ENCODE data around the gene MACROD1.
"Not testable (repeated sequence)": the region's sequence is repeated elsewhere in the genome, so short reads cannot be mapped to it uniquely, and the experiment has no call there.

Gene MACROD1

DNA sequence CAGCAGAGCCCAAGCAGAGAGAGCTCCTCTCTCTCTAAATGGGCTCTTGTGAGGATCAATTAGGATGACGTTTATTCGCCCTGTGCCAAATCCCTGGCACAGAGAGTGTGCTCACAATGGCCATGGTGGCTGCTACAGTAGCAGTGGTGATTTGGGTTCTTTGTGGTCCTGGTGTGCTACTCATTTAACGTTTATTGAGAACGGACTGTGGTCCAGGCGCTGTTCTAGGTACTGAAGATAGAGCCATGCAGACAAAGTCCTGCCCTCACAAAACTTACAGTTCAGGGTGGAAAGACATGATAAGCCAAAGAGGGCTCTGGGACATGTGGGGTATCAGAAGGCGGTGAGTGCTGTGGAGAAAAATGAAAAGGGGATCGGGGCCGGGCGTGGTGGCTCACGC is 174.4 kb downstream of the MACROD1 start:
- H3K27me3 Mint-ChIP-seq, result no peaks in the 10 kb centered on the region
- peaks cover 76% of the 10 kb centered on the region for H3K36me3 Mint-ChIP-seq
- H3K9me3 Mint-ChIP-seq, result no peaks in the 10 kb centered on the region
- ATAC-seq, result no peak
- peak overlapping the region; percentile 46 for H3K27ac Mint-ChIP-seq
- no peak overlapping the region for H3K4me3 Mint-ChIP-seq
- H3K4me1 Mint-ChIP-seq, result peaks cover 35% of the 10 kb centered on the region

DNA sequence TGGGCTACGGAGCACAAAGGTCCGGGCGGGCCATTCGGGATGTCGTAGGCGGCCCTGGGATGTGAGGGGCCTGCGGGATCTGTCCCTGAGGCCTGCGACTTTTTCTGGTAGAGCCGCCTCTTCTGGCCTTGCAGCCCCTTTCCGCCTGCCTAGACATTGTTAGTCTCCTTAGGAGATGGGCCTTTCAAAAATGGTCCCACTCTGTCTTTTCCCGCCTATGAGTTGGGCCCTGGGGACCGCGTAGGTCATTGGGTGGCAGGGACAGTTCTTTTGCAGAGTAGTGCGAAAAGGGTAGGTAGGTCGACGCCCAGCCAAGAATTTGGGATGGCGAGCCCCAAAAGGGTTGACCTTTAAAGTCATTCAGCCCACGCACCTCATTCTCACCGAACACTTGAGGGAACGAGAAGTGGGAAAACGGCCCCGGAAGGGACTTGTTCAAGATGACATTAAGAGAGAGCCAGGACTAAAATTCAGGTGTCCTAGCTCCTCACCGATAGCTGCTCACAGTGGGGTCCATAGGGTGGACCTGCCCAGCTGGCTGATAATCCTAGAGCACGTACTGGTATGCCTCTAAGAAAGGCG is 178.9 kb downstream of the MACROD1 start:
- Mint-ChIP-seq H3K27ac (no peak overlapping the region), H3K36me3 (peaks cover 41% of the 10 kb centered on the region), H3K4me3 (peak overlapping the region; percentile 69), H3K9me3 (no peaks in the 10 kb centered on the region), H3K27me3 (no peaks in the 10 kb centered on the region), H3K4me1 (peaks cover 50% of the 10 kb centered on the region)
- no peak for ATAC-seq

DNA sequence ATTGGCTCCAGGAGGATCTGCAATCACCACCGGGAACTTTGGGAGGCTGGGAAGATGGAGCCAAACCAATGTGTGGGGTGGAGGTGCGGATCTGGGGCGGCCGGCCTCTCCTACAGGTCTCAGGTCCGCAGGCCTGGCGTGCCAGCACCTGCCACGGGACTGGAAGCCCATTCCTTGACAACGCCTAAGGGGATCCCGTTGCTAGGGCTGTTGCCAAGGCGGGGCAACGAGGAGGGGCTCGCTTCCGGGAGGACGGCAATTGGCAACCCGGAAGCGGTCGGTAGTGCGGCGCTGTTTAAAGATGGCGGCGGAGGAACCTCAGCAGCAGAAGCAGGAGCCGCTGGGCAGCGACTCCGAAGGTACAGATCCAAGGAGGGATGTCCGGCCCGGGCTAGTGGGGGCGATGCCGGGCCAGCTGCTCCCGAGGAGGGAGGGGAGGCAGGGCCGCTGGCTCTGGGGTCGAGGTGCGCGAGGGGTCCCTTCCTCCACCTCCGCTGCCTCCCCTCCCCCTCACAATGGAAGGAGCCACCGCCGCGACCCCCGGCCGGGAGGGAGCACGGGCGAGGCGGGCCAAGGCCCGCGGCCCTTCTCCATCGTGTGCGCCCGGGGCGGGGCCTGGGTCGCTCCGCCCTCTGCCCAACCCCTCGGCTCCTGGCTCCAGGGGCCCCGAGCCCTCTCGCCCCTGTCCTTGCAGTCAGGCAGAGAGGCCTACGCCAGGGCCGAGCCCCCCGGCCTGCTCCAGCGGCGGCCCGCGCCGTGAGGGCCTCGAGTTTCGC is 179.6 kb downstream of the MACROD1 start, which contains the start of gene OTUB1:
OTUB1 (plus strand) TSS at position 283 of the 776 bp plus-strand sequence; CDS start at position 302, 19 bp downstream.
- H3K36me3 Mint-ChIP-seq, result peaks cover 34% of the 10 kb centered on the region
- ATAC-seq, result peak; percentile 95
- H3K27ac Mint-ChIP-seq, result peak within 1 kb of the TSS; percentile 99
- H3K4me3 Mint-ChIP-seq, result peak within 1 kb of the TSS; percentile 99
- H3K27me3 Mint-ChIP-seq, result no peaks in the 10 kb centered on the region
- no peaks in the 10 kb centered on the region for H3K9me3 Mint-ChIP-seq
- peaks cover 50% of the 10 kb centered on the region for H3K4me1 Mint-ChIP-seq

DNA sequence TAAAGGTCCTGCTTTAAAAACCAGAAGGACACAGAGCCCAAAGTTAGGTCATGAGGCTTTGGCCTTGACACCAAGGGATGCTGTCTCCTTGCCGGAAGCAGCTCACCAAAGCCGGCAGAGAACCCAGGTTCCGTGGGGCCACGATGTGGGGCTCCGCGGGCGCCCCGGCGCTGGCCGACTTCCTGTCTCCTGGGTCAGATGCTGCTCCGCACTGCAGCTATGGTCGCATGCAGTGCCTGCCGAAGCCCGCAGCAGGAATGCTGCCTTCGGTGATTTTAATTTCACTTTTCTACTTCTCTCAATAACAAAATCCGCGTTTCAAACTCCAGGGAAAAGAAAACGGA is 180.1 kb downstream of the MACROD1 start:
- peak overlapping the region; percentile 99 for H3K4me3 Mint-ChIP-seq
- no peaks in the 10 kb centered on the region for H3K9me3 Mint-ChIP-seq
- peak; percentile 87 for ATAC-seq
- peaks cover 50% of the 10 kb centered on the region for H3K4me1 Mint-ChIP-seq
- H3K36me3 Mint-ChIP-seq, result peaks cover 28% of the 10 kb centered on the region
- peak overlapping the region; percentile 99 for H3K27ac Mint-ChIP-seq
- H3K27me3 Mint-ChIP-seq, result no peaks in the 10 kb centered on the region

DNA sequence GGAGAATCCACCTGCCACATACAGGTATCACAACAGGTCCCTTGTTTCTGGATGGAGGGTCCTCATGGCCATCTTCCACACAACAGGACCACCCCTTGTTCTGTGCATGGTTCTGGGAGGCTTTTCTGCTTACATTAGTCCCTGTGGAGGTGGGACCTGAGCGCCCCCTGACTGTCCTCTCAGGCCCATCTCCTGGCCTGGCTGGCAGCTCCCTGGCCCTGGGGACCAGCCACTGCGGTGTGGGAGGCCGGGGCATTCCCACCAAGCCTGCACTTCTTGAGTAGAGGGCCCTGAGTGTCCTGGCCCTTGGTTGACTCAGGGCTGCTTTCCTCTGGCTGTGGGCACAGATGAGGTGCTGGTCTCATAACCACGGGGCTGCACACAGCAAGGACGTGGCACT is 186.5 kb downstream of the MACROD1 start:
- no peak for ATAC-seq
- Mint-ChIP-seq H3K36me3 (peaks cover 16% of the 10 kb centered on the region), H3K27me3 (no peaks in the 10 kb centered on the region), H3K4me1 (peaks cover 41% of the 10 kb centered on the region), H3K4me3 (no peak overlapping the region), H3K9me3 (no peaks in the 10 kb centered on the region), H3K27ac (peak overlapping the region; percentile 8)

DNA sequence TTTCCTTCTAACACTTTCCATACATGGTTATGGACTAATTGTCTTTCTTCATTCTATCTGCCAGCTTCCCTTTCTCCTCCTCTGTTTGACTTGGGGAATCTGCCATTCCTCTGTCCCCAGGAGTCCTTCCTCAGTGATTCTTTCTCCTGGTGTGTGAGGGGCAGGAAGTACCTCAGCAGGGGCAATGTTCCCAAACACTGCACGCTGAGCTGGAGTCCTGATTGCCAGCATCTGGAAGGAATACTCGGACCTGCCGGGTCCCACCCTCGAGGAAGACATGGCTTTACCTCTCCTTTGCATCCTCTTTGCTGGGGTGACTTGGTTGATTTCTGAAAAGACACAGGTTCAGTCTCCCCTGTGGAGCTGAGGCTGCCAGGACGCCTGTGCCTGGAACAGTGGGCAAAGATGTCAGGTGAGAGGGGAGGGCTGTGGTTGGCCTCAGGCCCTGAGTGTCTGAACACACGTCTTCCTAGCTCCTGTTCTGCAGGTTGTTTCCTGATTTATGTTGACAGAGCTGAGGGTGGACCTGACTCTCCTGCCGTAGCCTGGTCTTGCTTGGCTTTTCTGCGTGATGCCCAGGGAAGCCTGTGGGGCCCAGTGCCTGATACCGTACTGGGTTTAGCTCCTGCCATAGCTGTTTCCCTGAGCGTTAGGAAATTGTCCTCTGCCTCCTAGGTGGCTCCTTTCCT is 187.2 kb downstream of the MACROD1 start:
- H3K9me3 Mint-ChIP-seq, result no peaks in the 10 kb centered on the region
- no peaks in the 10 kb centered on the region for H3K27me3 Mint-ChIP-seq
- peaks cover 16% of the 10 kb centered on the region for H3K36me3 Mint-ChIP-seq
- no peak overlapping the region for H3K4me3 Mint-ChIP-seq
- H3K4me1 Mint-ChIP-seq, result peaks cover 47% of the 10 kb centered on the region
- H3K27ac Mint-ChIP-seq, result peak overlapping the region; percentile 8
- ATAC-seq, result no peak

DNA sequence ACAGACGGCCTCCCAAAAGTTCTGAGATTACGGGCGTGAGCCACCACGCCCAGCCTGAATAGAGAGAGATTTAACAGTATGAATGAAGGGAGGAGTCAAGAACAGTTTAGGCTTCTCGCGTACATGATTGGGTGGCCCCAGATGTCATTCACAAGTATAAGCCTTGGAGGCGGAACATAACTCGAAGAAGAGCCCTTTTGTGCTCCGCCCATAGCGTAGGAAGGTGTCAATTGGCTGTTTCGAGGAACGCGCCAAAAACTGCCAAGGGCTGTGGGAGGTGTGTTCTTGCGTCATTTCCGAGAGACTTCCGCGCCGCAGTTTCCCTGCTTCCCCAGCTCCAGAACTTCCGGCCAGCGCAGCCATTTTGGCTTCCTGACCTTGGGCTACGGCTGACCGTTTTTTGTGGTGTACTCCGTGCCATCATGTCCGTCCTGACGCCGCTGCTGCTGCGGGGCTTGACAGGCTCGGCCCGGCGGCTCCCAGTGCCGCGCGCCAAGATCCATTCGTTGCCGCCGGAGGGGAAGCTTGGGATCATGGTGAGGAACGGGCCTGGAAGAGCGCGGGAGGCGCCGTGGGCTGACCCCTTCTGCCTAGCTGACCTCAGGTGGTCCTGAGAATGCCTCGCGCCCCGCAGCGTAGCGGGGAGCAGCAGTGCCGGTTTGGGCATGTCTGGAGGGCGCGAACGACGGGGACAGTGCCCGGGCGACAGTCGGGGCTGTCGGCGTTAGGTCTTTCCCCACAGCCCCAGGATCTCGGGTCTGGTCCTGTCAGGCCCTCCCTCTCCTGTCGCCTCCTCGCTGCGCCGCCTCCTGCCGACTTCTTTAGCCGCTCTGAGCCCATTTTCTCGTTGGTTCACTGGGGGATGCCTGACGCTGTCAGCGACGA is 191.4 kb downstream of the MACROD1 start, which contains the start of gene COX8A:
COX8A (plus strand) TSS at position 362 of the 885 bp plus-strand sequence; CDS start at position 423, 61 bp downstream.
- H3K27me3 Mint-ChIP-seq, result peaks cover 12% of the 10 kb centered on the region
- peak; percentile 99 for ATAC-seq
- H3K4me1 Mint-ChIP-seq, result peaks cover 33% of the 10 kb centered on the region
- peak within 1 kb of the TSS; percentile 100 for H3K4me3 Mint-ChIP-seq
- H3K27ac Mint-ChIP-seq, result peak within 1 kb of the TSS; percentile 99
- H3K9me3 Mint-ChIP-seq, result no peaks in the 10 kb centered on the region
- peaks cover 16% of the 10 kb centered on the region for H3K36me3 Mint-ChIP-seq

DNA sequence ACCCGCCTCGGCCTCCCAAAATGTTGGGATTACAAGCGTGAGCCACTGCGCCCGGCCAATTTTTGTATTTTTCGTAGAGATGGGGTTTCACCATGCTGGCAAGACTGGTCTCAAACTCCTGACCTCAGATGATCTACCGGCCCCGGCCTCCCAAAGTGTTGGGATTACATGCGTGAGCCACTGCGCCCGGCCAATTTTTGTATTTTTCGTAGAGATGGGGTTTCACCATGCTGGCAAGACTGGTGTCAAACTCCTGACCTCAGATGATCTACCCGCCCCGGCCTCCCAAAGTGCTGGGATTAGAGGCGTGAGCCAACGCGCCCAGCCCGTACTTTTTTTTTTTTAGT is 192.0 kb downstream of the MACROD1 start:
- Mint-ChIP-seq H3K4me3 (peak overlapping the region; percentile 100), H3K27me3 (peaks cover 18% of the 10 kb centered on the region), H3K4me1 (peaks cover 33% of the 10 kb centered on the region), H3K27ac (peak overlapping the region; percentile 99), H3K36me3 (peaks cover 16% of the 10 kb centered on the region)
- H3K9me3 Mint-ChIP-seq, ATAC-seq: not testable (repeated sequence)

DNA sequence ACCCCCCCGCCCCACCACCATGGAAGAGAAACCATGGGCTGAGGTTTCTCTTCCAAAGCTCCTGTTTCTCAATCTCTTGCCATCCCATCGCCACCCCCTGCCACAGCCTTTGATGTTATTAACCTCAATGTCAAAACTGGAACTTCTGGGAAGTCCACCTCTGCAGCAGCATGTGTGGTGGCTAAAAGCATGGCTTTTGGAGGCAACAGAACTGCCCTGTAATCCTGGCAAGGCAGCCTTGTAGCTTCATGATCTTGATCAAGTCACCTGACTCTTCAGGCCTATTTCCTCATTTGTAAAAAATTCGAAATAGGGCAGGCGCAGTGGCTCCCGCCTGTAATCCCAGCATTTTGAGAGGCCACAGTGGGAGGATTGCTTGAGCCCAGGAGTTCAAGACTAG is 195.0 kb downstream of the MACROD1 start:
- no peak overlapping the region for H3K4me3 Mint-ChIP-seq
- no peak for ATAC-seq
- H3K9me3 Mint-ChIP-seq, result no peaks in the 10 kb centered on the region
- peaks cover 18% of the 10 kb centered on the region for H3K4me1 Mint-ChIP-seq
- peaks cover 1% of the 10 kb centered on the region for H3K36me3 Mint-ChIP-seq
- H3K27me3 Mint-ChIP-seq, result peaks cover 18% of the 10 kb centered on the region
- no peak overlapping the region for H3K27ac Mint-ChIP-seq

DNA sequence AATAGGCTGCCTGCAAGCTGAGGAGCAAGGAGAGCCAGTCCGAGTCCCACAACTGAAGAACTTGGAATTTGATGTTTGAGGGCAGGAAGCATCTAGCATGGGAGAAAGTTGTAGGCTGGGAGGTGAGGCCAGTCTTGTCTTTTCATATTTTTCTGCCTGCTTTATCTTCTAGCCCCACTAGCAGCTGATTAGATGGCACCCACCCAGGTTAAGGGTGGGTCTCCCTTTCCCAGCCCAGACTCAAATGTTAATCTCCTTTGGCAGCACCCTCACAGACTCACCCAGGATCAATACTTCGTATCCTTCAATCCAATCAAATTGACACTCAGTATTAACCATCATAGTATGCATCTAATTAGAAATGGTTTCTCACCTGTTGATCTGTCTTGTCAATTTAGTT is 196.5 kb downstream of the MACROD1 start:
- H3K27ac Mint-ChIP-seq, result no peak overlapping the region

DNA sequence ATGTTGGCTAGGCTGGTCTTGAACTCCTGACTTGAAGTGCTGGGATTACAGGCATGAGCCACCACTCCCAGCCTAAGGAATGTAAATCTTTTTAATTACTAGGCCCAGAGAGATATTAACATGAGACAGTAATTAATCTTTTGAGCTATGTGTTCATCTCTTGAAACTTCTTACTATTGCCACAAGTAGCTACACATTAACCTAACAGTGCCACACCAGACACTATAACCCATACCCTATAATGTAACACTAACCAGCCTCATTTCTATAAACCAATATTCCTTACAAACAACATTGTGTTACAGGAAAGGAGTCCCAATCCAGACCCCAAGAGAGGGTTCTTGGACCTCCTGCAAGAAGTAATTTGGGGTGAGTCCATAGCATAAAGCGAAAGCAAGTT is 199.5 kb downstream of the MACROD1 start:
- no peak for ATAC-seq
- H3K4me1 Mint-ChIP-seq, result peaks cover 7% of the 10 kb centered on the region
- no peaks in the 10 kb centered on the region for H3K9me3 Mint-ChIP-seq
- H3K27me3 Mint-ChIP-seq, result peaks cover 18% of the 10 kb centered on the region
- H3K36me3 Mint-ChIP-seq, result no peaks in the 10 kb centered on the region
- H3K27ac Mint-ChIP-seq, result no peak overlapping the region
- no peak overlapping the region for H3K4me3 Mint-ChIP-seq

More for the DNA sequence above, 196.5 kb downstream of the MACROD1 start:
- no peak overlapping the region for H3K4me3 Mint-ChIP-seq
- H3K4me1 Mint-ChIP-seq, result peaks cover 12% of the 10 kb centered on the region
- no peak for ATAC-seq
- H3K9me3 Mint-ChIP-seq, result no peaks in the 10 kb centered on the region
- no peaks in the 10 kb centered on the region for H3K36me3 Mint-ChIP-seq
- H3K27me3 Mint-ChIP-seq, result peaks cover 18% of the 10 kb centered on the region

DNA sequence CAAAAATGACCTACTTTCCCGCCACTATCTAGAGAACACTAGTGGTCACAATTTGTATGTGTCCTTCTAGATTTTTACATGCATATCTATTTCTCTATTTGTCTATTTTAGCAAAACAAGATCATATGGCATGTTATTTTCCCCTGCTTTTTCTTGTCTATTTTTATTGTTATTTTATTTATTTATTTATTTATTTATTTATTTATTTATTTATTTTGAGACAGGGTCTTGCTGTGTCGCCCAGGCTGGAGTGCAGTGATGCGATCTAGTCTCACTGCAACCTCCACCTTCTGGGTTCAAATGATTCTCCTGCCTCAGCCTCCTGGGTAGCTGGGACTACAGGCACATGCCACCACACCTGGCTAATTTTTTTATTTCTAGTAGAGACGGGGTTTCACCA is 202.0 kb downstream of the MACROD1 start:
- not testable (repeated sequence) for H3K9me3 Mint-ChIP-seq, H3K4me3 Mint-ChIP-seq, H3K36me3 Mint-ChIP-seq, H3K27me3 Mint-ChIP-seq, H3K27ac Mint-ChIP-seq, ATAC-seq
- peaks cover 17% of the 10 kb centered on the region for H3K4me1 Mint-ChIP-seq

DNA sequence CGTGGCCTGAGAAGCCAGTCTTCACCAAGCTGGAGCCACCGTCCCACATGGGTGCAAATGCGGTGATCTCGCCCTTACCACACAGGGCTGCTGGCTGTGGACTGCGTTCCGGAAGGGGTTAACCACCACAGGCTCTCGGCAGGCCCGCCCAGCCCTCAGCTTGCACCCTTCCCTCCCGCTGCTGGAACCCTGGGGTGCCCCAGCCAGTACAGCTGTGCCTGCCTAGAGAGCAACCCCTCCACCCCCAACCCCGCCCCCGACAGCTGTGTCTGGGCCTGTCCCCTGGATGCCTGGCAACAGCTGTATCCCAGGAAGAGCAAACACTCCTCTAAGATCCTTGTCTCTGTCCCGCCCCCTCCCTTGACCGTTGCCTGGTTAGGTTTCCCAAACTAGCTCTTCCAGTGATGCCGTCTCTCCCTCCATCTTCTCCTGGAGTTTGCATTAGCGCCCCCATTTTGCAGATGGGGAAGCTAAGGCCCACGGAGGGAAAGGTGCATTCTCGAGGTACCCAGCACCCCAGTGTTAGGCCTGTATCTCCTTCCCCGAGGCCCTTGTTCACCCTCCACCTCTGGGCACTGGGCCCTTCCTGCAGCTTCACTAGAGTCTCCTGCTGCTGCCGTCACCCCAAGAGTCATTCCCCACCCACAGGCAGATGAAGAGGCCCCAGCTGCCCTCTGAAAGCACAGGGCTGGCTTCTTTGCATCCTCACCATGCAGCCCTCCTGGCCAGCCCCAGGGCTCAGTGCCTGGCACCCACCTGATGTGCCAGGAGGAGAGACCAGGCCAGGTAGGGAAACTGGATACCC is 204.1 kb downstream of the MACROD1 start:
- no peak overlapping the region for H3K27ac Mint-ChIP-seq
- no peaks in the 10 kb centered on the region for H3K27me3 Mint-ChIP-seq
- ATAC-seq, result peak; percentile 46
- peaks cover 17% of the 10 kb centered on the region for H3K4me1 Mint-ChIP-seq
- H3K9me3 Mint-ChIP-seq, result no peaks in the 10 kb centered on the region
- peaks cover 4% of the 10 kb centered on the region for H3K36me3 Mint-ChIP-seq
- H3K4me3 Mint-ChIP-seq, result no peak overlapping the region

DNA sequence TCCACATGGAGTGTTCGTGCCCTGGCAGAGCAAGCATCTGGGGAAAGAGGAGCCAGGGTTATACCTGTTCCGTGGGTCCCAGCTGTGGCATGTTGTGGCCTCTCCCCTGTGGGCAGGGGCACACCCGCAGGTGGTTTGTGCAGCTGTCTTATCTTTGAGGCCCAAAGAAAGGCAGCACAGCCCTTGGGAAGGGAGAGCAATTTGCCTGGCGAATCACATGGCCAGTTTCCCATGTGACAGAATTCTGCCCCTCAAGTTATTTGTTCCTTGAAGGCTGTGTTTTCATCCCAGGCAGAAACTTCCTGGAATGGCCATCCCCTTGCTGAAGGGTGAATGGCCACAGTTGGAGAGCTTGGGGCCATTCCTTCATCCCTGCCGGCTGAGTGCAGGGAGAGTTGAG is 207.9 kb downstream of the MACROD1 start:
- Mint-ChIP-seq H3K27me3 (no peaks in the 10 kb centered on the region), H3K27ac (no peak overlapping the region), H3K4me1 (peaks cover 17% of the 10 kb centered on the region), H3K4me3 (no peak overlapping the region), H3K9me3 (no peaks in the 10 kb centered on the region), H3K36me3 (peaks cover 33% of the 10 kb centered on the region)
- no peak for ATAC-seq

Data from stimulated activated memory B cell treated with anti-CD40 and anti-IgM and Interleukin-4, amounts not matched to agents 10 μg/mL and 1 μg/mL and 100 μg/mL, for 72 hours (primary cell).